Liver (tissue), 3 donors: Measurements from ENCODE around the gene GGCX.
"Not testable (repeated sequence)": the region's sequence is repeated elsewhere in the genome, so short reads cannot be mapped to it uniquely, and the experiment has no call there.

Experiments used
- CTCF ChIP-seq: fragments of 150-350 bp; IDR thresholded peaks from 2 replicates; pipeline ENCODE4 v1.5.1; 2017; ENCODE audit warnings: improper control_type of control experiment, low read depth, low read length; ENCODE audit not compliant: missing input control
- MAX ChIP-seq: IDR thresholded peaks from 2 replicates; pipeline ENCODE4 v1.6.1; 2016; ENCODE audit warnings: antibody characterized with exemption
- RXRA ChIP-seq, 2 donors: IDR thresholded peaks; 2 replicates each; pipeline ENCODE4 v1.6.1; 2017 to 2018; ENCODE audit warnings: antibody characterized with exemption in 2 of 2, mild to moderate bottlenecking in 1 of 2
- SP1 ChIP-seq: IDR thresholded peaks from 2 replicates; pipeline ENCODE4 v1.6.1; 2018; ENCODE audit warnings: antibody characterized with exemption, mild to moderate bottlenecking
- donor health status: healthy.
- donor health status: healthy.

GRCh38 chr2:85544254-85544691 lies 17.0 kb downstream of the GGCX start:
- TF ChIP-seq CTCF; RXRA (IDR thresholded peaks at IDR 0.05); MAX; SP1: not testable (repeated sequence)
